NB4 (cell line): ENCODE data around the gene GPC5.
"Not testable (repeated sequence)": the region's sequence is repeated elsewhere in the genome, so short reads cannot be mapped to it uniquely, and the experiment has no call there.

Experiments used
- MYC ChIP-seq: IDR thresholded peaks from 2 replicates; pipeline ENCODE4 v1.6.1; 2011; ENCODE audit warnings: low read depth, low read length
- POLR2A ChIP-seq: IDR thresholded peaks from 2 replicates; pipeline ENCODE4 v1.6.1; 2011; ENCODE audit warnings: mild to moderate bottlenecking; ENCODE audit not compliant: insufficient read length; ENCODE audit errors: extremely low read depth
- TF ChIP-seq, protein P1 (sequence below): IDR thresholded peaks from one replicate; pipeline ENCODE4 v1.5.1; 2012; ENCODE audit warnings: low read depth, low read length
- TF ChIP-seq, protein P2 (sequence below): IDR thresholded peaks from 2 replicates; pipeline ENCODE4 v1.6.1; 2011; ENCODE audit warnings: low read depth, low read length

DNA sequence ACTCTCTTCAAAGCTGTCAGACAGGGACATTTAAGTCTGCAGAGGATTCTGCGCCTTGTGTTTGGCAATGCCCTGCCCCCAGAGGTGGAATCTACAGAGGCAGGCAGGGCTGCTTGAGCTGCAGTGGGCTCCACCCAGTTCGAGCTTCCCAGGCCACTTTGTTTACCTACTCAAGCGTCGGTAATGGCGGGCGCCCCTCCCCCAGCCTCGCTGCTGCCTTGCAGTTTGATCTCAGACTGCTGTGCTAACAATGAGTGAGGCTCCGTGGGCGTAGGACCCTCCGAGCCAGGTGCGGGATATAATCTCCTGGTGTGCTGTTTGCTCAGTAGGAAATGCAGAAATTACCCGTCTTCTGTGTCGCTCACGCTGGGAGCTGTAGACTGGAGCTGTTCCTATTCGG lies 40.3 kb downstream of the GPC5 start:
- TF ChIP-seq, protein P1, sequence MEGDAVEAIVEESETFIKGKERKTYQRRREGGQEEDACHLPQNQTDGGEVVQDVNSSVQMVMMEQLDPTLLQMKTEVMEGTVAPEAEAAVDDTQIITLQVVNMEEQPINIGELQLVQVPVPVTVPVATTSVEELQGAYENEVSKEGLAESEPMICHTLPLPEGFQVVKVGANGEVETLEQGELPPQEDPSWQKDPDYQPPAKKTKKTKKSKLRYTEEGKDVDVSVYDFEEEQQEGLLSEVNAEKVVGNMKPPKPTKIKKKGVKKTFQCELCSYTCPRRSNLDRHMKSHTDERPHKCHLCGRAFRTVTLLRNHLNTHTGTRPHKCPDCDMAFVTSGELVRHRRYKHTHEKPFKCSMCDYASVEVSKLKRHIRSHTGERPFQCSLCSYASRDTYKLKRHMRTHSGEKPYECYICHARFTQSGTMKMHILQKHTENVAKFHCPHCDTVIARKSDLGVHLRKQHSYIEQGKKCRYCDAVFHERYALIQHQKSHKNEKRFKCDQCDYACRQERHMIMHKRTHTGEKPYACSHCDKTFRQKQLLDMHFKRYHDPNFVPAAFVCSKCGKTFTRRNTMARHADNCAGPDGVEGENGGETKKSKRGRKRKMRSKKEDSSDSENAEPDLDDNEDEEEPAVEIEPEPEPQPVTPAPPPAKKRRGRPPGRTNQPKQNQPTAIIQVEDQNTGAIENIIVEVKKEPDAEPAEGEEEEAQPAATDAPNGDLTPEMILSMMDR: not testable (repeated sequence)
- not testable (repeated sequence) for TF ChIP-seq POLR2A, MYC
- TF ChIP-seq, protein P2, sequence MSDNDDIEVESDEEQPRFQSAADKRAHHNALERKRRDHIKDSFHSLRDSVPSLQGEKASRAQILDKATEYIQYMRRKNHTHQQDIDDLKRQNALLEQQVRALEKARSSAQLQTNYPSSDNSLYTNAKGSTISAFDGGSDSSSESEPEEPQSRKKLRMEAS: not testable (repeated sequence)
